ENCODE measurements around the gene GPER1. TPM values are rescaled to one million over a fixed set of nuclear protein-coding genes. Genes with fewer than 3 reads are reported as not detected.

GPER1 gene
- total RNA-seq, 4 donors from 2014 or later = 4.6 to 19.9 (median 11.0) TPM

- intact Hi-C loops (cut with DNase I) = no loop called here
- H3K9me3 ChIP-seq = no peaks in the 10 kb centered on the region
- no peak overlapping the region for H3K4me3 ChIP-seq
- no peak for DNase-seq (ENCODE audit: extremely low spot score)
- WGBS = 95% methylated on average over 18 of the region's 18 CpGs
- peaks cover 7 to 44% (median 29%) of the 10 kb centered on the region in 4 donors for H3K36me3 ChIP-seq
- H3K4me1 ChIP-seq = peaks cover 24 to 55% (median 44%) of the 10 kb centered on the region in 4 donors
- H3K27ac ChIP-seq (replicated peaks in 1 of 4) = no peak overlapping the region
- TF ChIP-seq CTCF (IDR thresholded peaks at IDR 0.05) (no peak), POLR2AphosphoS5 (IDR thresholded peaks at IDR 0.05) (no peak), EP300 (IDR thresholded peaks at IDR 0.05) (no peak), POLR2A (IDR thresholded peaks at IDR 0.05; ENCODE audit: low read depth) (no peak)
- no peaks in the 10 kb centered on the region for H3K27me3 ChIP-seq
Observed at GRCh38 chr7:1091644-1092027, 3.7 kb downstream of the GPER1 start.

- H3K9me3 ChIP-seq = no peaks in the 10 kb centered on the region
- intact Hi-C loops (cut with DNase I) = no loop called here
- H3K4me1 ChIP-seq = peaks cover 19 to 50% (median 41%) of the 10 kb centered on the region in 4 donors
- peaks cover 7 to 44% (median 29%) of the 10 kb centered on the region in 4 donors for H3K36me3 ChIP-seq
- no peak overlapping the region for H3K4me3 ChIP-seq
- 96% methylated on average over 40 of the region's 40 CpGs for WGBS
- no peak for TF ChIP-seq POLR2AphosphoS5 (IDR thresholded peaks at IDR 0.05)
- no peak for TF ChIP-seq CTCF (IDR thresholded peaks at IDR 0.05)
- H3K27me3 ChIP-seq = no peaks in the 10 kb centered on the region
- DNase-seq (ENCODE audit: extremely low spot score) = no peak
- no peak overlapping the region for H3K27ac ChIP-seq (replicated peaks in 1 of 4)
Observed at GRCh38 chr7:1092161-1092632, 4.3 kb downstream of the GPER1 start.

- intact Hi-C loops (cut with DNase I) = no loop called here
- no peak overlapping the region for H3K27ac ChIP-seq (replicated peaks in 1 of 4)
- peaks cover 7 to 44% (median 29%) of the 10 kb centered on the region in 4 donors for H3K36me3 ChIP-seq
- 93% methylated on average over 28 of the region's 40 CpGs for WGBS
- H3K27me3 ChIP-seq = no peaks in the 10 kb centered on the region
- no peak for DNase-seq (ENCODE audit: extremely low spot score)
- TF ChIP-seq EP300 (IDR thresholded peaks at IDR 0.05) (no peak), POLR2AphosphoS5 (IDR thresholded peaks at IDR 0.05) (no peak), CTCF (IDR thresholded peaks at IDR 0.05) (no peak), POLR2A (IDR thresholded peaks at IDR 0.05; ENCODE audit: low read depth) (no peak)
- H3K4me3 ChIP-seq = no peak overlapping the region
- no peaks in the 10 kb centered on the region for H3K9me3 ChIP-seq
- peaks cover 12 to 43% (median 33%) of the 10 kb centered on the region in 4 donors for H3K4me1 ChIP-seq
Observed at GRCh38 chr7:1092806-1093501, 5.0 kb downstream of the GPER1 start.

GRCh38 chr7:1093502-1093843 is 5.6 kb downstream of the GPER1 start:
- H3K27ac ChIP-seq (replicated peaks in 1 of 4) = no peak overlapping the region
- intact Hi-C loops (cut with DNase I) = no loop called here
- H3K4me3 ChIP-seq = no peak overlapping the region
- H3K36me3 ChIP-seq = peaks cover 7 to 46% (median 29%) of the 10 kb centered on the region in 4 donors
- peaks cover 7 to 38% (median 28%) of the 10 kb centered on the region in 4 donors for H3K4me1 ChIP-seq
- no peaks in the 10 kb centered on the region for H3K9me3 ChIP-seq
- H3K27me3 ChIP-seq = no peaks in the 10 kb centered on the region
- 90% methylated on average over 11 of the region's 14 CpGs for WGBS
- TF ChIP-seq CTCF (IDR thresholded peaks at IDR 0.05) (no peak), EP300 (IDR thresholded peaks at IDR 0.05) (no peak), POLR2A (IDR thresholded peaks at IDR 0.05; ENCODE audit: low read depth) (no peak), POLR2AphosphoS5 (IDR thresholded peaks at IDR 0.05) (no peak)
- no peak for DNase-seq (ENCODE audit: extremely low spot score)
